SK-N-SH treated with all-trans-retinoic acid at 6 μM for 48 hours (cell line): ENCODE data around the gene IL20RB.

ENCODE experiments used
- ATAC-seq: fragments of 200-7000 bp; cut with Tn5 transposase; 3 replicates; pipeline ENCODE4 v1.9.1; 2020; ENCODE audit warnings: mild to moderate bottlenecking, moderate library complexity
- ARNTL ChIP-seq: fragments of 450-650 bp; formaldehyde crosslinking; IDR thresholded peaks from 2 replicates; pipeline ENCODE4 v1.5.0; 2020; ENCODE audit warnings: low read depth, mild to moderate bottlenecking, moderate library complexity, borderline replicate concordance
- BACH2 ChIP-seq: fragments of 250-450 bp; sonication (Bioruptor Pico); IDR thresholded peaks from 2 replicates; pipeline ENCODE4 v1.9.0; 2021; ENCODE audit warnings: mild to moderate bottlenecking, borderline replicate concordance
- ESRRG ChIP-seq: fragments of 250-450 bp; sonication (Bioruptor Pico); IDR thresholded peaks from 2 replicates; pipeline ENCODE4 v1.6.1; 2021; ENCODE audit warnings: mild to moderate bottlenecking
- GLIS3 ChIP-seq: fragments of 250-450 bp; sonication (Bioruptor Pico); IDR thresholded peaks from 2 replicates; pipeline ENCODE4 v1.5.0; 2020; ENCODE audit warnings: mild to moderate bottlenecking, moderate library complexity
- PPARA ChIP-seq: fragments of 250-450 bp; sonication (Bioruptor Pico); IDR thresholded peaks from 2 replicates; pipeline ENCODE4 v1.5.0; 2020; ENCODE audit warnings: mild to moderate bottlenecking, borderline replicate concordance
- RARB ChIP-seq: fragments of 250-450 bp; sonication (Bioruptor Pico); IDR thresholded peaks from 2 replicates; pipeline ENCODE4 v1.8.0; 2021; ENCODE audit warnings: mild to moderate bottlenecking, moderate library complexity
- SNAI2 ChIP-seq: fragments of 250-450 bp; sonication (Bioruptor Pico); IDR thresholded peaks from 2 replicates; pipeline ENCODE4 v1.5.0; 2020; ENCODE audit warnings: mild to moderate bottlenecking, moderate library complexity
- TOX ChIP-seq: fragments of 250-450 bp; sonication (Bioruptor Pico); IDR thresholded peaks from 2 replicates; pipeline ENCODE4 v1.8.0; 2021; ENCODE audit warnings: mild to moderate bottlenecking, moderate library complexity, borderline replicate concordance
- ZC3H10 ChIP-seq: fragments of 250-450 bp; sonication (Bioruptor Pico); IDR thresholded peaks from 2 replicates; pipeline ENCODE4 v1.5.1; 2021; ENCODE audit warnings: mild to moderate bottlenecking, moderate library complexity
- ZFP3 ChIP-seq: fragments of 250-450 bp; sonication (Bioruptor Pico); IDR thresholded peaks from 2 replicates; pipeline ENCODE4 v1.5.0; 2020; ENCODE audit warnings: mild to moderate bottlenecking, moderate library complexity
- ZFP30 ChIP-seq: fragments of 450-650 bp; formaldehyde crosslinking; IDR thresholded peaks from 2 replicates; pipeline ENCODE4 v1.5.0; 2022; ENCODE audit warnings: mild to moderate bottlenecking, moderate library complexity
- ZNF565 ChIP-seq: fragments of 450-650 bp; formaldehyde crosslinking; conservative IDR thresholded peaks from 2 replicates; pipeline ENCODE4 v1.5.0; 2020; ENCODE audit warnings: low read depth, mild to moderate bottlenecking, moderate library complexity
- ZNF70 ChIP-seq: fragments of 450-650 bp; formaldehyde crosslinking; IDR thresholded peaks from 2 replicates; pipeline ENCODE4 v1.5.0; 2020; ENCODE audit warnings: mild to moderate bottlenecking, moderate library complexity
- TF ChIP-seq, protein P1 (sequence below): fragments of 250-450 bp; sonication (Bioruptor Pico); IDR thresholded peaks from 2 replicates; pipeline ENCODE4 v1.8.0; 2020; ENCODE audit warnings: mild to moderate bottlenecking, moderate library complexity, borderline replicate concordance
- TF ChIP-seq, protein P2 (sequence below): fragments of 250-450 bp; sonication (Bioruptor Pico); IDR thresholded peaks from 2 replicates; pipeline ENCODE4 v1.8.0; 2021; ENCODE audit warnings: low read depth, mild to moderate bottlenecking, moderate library complexity, borderline replicate concordance
- TF ChIP-seq, protein P3 (sequence below): fragments of 250-450 bp; sonication (Bioruptor Pico); IDR thresholded peaks from 2 replicates; pipeline ENCODE4 v1.5.1; 2021; ENCODE audit warnings: mild to moderate bottlenecking, moderate library complexity
- TF ChIP-seq, protein P4 (sequence below): fragments of 250-450 bp; sonication (Bioruptor Pico); IDR thresholded peaks from 2 replicates; pipeline ENCODE4 v1.5.0; 2020; ENCODE audit warnings: mild to moderate bottlenecking, moderate library complexity
- TF ChIP-seq, protein P5 (sequence below): fragments of 250-450 bp; sonication (Bioruptor Pico); IDR thresholded peaks from 2 replicates; pipeline ENCODE4 v1.5.1; 2020; ENCODE audit warnings: low read depth, mild to moderate bottlenecking, moderate library complexity

Gene IL20RB

DNA sequence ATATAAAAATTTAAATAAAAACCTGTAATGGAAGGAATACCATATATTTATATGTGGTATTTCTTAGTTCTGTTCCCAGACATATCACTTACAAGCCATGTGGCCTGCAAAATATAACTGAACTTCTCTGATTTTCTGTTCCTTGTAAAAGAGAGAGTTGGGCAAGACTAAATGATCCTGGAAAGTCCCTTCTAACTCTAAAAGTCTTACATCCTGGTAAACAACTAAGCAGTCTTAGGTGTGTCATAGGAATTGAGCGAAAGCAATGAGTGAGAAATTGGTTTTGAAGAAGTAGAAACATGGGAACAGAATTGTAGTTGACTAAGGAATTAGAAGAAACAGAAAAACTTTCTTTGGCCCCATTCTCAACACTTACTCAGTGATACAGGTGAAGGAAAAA lies 25.3 kb upstream of the IL20RB start (continued):
- TF ChIP-seq, protein P1, sequence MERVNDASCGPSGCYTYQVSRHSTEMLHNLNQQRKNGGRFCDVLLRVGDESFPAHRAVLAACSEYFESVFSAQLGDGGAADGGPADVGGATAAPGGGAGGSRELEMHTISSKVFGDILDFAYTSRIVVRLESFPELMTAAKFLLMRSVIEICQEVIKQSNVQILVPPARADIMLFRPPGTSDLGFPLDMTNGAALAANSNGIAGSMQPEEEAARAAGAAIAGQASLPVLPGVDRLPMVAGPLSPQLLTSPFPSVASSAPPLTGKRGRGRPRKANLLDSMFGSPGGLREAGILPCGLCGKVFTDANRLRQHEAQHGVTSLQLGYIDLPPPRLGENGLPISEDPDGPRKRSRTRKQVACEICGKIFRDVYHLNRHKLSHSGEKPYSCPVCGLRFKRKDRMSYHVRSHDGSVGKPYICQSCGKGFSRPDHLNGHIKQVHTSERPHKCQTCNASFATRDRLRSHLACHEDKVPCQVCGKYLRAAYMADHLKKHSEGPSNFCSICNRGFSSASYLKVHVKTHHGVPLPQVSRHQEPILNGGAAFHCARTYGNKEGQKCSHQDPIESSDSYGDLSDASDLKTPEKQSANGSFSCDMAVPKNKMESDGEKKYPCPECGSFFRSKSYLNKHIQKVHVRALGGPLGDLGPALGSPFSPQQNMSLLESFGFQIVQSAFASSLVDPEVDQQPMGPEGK (CRISPR knock-in tag): no peak
- TF ChIP-seq, protein P2, sequence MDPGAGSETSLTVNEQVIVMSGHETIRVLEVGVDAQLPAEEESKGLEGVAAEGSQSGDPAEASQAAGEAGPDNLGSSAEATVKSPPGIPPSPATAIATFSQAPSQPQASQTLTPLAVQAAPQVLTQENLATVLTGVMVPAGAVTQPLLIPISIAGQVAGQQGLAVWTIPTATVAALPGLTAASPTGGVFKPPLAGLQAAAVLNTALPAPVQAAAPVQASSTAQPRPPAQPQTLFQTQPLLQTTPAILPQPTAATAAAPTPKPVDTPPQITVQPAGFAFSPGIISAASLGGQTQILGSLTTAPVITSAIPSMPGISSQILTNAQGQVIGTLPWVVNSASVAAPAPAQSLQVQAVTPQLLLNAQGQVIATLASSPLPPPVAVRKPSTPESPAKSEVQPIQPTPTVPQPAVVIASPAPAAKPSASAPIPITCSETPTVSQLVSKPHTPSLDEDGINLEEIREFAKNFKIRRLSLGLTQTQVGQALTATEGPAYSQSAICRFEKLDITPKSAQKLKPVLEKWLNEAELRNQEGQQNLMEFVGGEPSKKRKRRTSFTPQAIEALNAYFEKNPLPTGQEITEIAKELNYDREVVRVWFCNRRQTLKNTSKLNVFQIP (CRISPR knock-in tag): no peak

DNA sequence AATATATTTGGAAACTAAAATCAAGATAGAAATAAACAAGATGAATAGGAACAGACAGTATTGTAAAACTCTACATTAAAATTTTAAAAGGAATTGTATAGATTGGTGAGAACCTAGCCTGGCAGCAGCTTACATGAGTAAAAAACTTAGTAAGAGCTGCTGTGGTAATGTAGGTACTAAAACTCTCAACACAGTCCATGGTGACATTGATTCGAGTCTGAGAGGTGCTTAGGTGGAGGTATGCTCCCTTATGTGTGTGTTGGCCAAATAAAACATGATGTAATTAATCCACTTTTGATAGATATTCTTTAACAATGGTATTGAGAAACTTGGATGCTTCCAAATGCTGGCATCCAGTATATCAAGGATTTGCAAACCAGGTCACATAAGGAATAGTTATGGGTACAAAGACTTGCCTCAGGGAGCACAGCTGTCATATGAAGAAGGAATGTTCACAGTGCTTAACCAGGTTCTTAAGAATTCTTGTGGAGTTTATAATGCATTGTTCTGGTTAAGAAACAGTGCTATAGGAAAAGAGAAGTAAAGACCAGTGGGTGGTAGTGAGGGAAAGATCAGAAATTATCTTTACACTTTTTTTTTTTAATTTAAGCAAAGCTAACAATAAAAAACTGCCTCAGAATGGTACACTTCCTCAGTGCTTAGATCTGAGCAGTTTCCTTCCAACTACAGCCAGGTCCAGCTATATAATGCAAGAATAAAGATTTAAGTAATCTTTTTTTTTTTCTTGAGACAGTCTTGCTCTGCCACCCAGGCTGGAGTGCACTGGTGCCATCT lies 24.6 kb upstream of the IL20RB start:
- TF ChIP-seq ESRRG (CRISPR knock-in tag) (no peak), BACH2 (CRISPR knock-in tag) (no peak), TOX (CRISPR knock-in tag) (no peak), SNAI2 (no peak), ZC3H10 (no peak)
- TF ChIP-seq, protein P2 (CRISPR knock-in tag): no peak
- TF ChIP-seq, protein P3, sequence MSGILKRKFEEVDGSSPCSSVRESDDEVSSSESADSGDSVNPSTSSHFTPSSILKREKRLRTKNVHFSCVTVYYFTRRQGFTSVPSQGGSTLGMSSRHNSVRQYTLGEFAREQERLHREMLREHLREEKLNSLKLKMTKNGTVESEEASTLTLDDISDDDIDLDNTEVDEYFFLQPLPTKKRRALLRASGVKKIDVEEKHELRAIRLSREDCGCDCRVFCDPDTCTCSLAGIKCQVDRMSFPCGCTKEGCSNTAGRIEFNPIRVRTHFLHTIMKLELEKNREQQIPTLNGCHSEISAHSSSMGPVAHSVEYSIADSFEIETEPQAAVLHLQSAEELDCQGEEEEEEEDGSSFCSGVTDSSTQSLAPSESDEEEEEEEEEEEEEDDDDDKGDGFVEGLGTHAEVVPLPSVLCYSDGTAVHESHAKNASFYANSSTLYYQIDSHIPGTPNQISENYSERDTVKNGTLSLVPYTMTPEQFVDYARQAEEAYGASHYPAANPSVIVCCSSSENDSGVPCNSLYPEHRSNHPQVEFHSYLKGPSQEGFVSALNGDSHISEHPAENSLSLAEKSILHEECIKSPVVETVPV (CRISPR knock-in tag): no peak
- no peak for ATAC-seq

DNA sequence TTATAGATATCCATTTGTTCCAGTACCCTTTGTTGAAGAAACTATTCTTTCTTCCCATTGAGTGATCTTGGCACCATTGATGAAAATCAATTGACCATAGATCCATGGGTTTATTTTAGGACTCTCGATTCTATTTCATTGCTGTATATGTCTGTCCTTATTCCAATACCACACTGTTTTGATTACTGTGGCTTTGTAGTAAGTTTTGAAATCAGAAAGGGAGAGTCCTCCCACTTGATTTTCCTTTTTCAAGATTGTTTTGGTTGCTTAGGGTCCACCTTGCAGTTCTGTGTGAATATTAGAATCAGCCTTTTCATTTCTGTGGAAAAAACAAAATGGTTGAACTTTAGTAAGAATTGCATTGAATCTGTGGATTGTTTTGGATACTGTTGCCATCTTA lies 20.6 kb upstream of the IL20RB start:
- no peak for ATAC-seq
- no peak for TF ChIP-seq BACH2 (CRISPR knock-in tag)
- no peak for TF ChIP-seq ZFP30 (CRISPR knock-in tag)
- no peak for TF ChIP-seq GLIS3 (CRISPR knock-in tag)
- no peak for TF ChIP-seq ZNF565 (CRISPR knock-in tag)
- TF ChIP-seq, protein P4, sequence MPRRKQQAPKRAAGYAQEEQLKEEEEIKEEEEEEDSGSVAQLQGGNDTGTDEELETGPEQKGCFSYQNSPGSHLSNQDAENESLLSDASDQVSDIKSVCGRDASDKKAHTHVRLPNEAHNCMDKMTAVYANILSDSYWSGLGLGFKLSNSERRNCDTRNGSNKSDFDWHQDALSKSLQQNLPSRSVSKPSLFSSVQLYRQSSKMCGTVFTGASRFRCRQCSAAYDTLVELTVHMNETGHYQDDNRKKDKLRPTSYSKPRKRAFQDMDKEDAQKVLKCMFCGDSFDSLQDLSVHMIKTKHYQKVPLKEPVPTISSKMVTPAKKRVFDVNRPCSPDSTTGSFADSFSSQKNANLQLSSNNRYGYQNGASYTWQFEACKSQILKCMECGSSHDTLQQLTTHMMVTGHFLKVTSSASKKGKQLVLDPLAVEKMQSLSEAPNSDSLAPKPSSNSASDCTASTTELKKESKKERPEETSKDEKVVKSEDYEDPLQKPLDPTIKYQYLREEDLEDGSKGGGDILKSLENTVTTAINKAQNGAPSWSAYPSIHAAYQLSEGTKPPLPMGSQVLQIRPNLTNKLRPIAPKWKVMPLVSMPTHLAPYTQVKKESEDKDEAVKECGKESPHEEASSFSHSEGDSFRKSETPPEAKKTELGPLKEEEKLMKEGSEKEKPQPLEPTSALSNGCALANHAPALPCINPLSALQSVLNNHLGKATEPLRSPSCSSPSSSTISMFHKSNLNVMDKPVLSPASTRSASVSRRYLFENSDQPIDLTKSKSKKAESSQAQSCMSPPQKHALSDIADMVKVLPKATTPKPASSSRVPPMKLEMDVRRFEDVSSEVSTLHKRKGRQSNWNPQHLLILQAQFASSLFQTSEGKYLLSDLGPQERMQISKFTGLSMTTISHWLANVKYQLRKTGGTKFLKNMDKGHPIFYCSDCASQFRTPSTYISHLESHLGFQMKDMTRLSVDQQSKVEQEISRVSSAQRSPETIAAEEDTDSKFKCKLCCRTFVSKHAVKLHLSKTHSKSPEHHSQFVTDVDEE: no peak
- no peak for TF ChIP-seq ESRRG (CRISPR knock-in tag)
- TF ChIP-seq PPARA: no peak
- no peak for TF ChIP-seq RARB (CRISPR knock-in tag)
- TF ChIP-seq, protein P5, sequence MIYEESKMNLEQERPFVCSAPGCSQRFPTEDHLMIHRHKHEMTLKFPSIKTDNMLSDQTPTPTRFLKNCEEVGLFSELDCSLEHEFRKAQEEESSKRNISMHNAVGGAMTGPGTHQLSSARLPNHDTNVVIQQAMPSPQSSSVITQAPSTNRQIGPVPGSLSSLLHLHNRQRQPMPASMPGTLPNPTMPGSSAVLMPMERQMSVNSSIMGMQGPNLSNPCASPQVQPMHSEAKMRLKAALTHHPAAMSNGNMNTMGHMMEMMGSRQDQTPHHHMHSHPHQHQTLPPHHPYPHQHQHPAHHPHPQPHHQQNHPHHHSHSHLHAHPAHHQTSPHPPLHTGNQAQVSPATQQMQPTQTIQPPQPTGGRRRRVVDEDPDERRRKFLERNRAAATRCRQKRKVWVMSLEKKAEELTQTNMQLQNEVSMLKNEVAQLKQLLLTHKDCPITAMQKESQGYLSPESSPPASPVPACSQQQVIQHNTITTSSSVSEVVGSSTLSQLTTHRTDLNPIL (CRISPR knock-in tag): no peak
- no peak for TF ChIP-seq SNAI2
- no peak for TF ChIP-seq TOX (CRISPR knock-in tag)
- TF ChIP-seq ZFP3: no peak
- TF ChIP-seq, protein P1 (CRISPR knock-in tag): no peak
- TF ChIP-seq, protein P3 (CRISPR knock-in tag): no peak
- TF ChIP-seq ARNTL: no peak
- no peak for TF ChIP-seq ZNF70
- no peak for TF ChIP-seq ZC3H10
- TF ChIP-seq, all 23 proteins: peak for 0
